K562 (cell line): ENCODE results near the gene GRIK1. TPM values are rescaled to one million over a fixed set of nuclear protein-coding genes. Genes with fewer than 3 reads are reported as not detected.

Experiments used
- AFF1 ChIP-seq, 2 experiments: fragments of 450-650 bp; IDR thresholded peaks; 2 replicates each; pipeline ENCODE4 v1.6.1; 2018; ENCODE audit warnings: mild to moderate bottlenecking in 2 of 2, low read depth in 1 of 2; ENCODE audit not compliant: partially characterized antibody in 2 of 2
- E2F5 ChIP-seq: sonication (generic); formaldehyde crosslinking; IDR thresholded peaks from 2 replicates; pipeline ENCODE4 v1.8.0; 2022; ENCODE audit warnings: mild to moderate bottlenecking, missing genetic modification reagents
- EHMT2 ChIP-seq: fragments of 450-650 bp; IDR thresholded peaks from 2 replicates; pipeline ENCODE4 v1.6.1; 2018; ENCODE audit warnings: antibody characterized with exemption
- FOSL1 ChIP-seq: fragments of 200-800 bp; sonication (Bioruptor generic); conservative IDR thresholded peaks from 2 replicates; pipeline ENCODE4 v1.6.1; 2016; ENCODE audit warnings: missing genetic modification characterization, missing compliant biosample characterization
- HMBOX1 ChIP-seq: sonication (generic); IDR thresholded peaks from 2 replicates; pipeline ENCODE4 v1.6.1; 2016
- HOXB6 ChIP-seq: fragments of 250-450 bp; sonication (Bioruptor Pico); IDR thresholded peaks from 2 replicates; pipeline ENCODE4 v1.5.1; 2022; ENCODE audit warnings: mild to moderate bottlenecking, borderline replicate concordance
- LARP7 ChIP-seq: fragments of 450-650 bp; IDR thresholded peaks from 2 replicates; pipeline ENCODE4 v1.6.1; 2016
- PML ChIP-seq: IDR thresholded peaks from 2 replicates; pipeline ENCODE4 v1.6.1; 2012; ENCODE audit warnings: low read length, inconsistent platforms
- ZBTB40 ChIP-seq, 2 experiments: fragments of 450-650 bp in 1 of 2; sonication (generic) in 1 of 2; formaldehyde crosslinking in 1 of 2; IDR thresholded peaks; 2 replicates each; pipeline versions ENCODE4 v1.7.1 to v1.9.0; 2016 to 2022; ENCODE audit warnings: inconsistent platforms in 1 of 2, mild to moderate bottlenecking in 1 of 2, missing genetic modification reagents in 1 of 2
- ZNF639 ChIP-seq, 2 experiments: fragments of 200-800 bp in 1 of 2; sonication (Bioruptor generic) in 1 of 2; sonication (generic) in 1 of 2; formaldehyde crosslinking in 1 of 2; IDR thresholded peaks in 1 of 2; conservative IDR thresholded peaks in 1 of 2; 2 replicates each; pipeline versions ENCODE4 v1.5.0 to v1.6.1; 2016 to 2020; ENCODE audit warnings: missing compliant biosample characterization in 1 of 2, missing genetic modification characterization in 1 of 2, missing genetic modification reagents in 1 of 2
- polyA plus RNA-seq, 8 experiments: library from polyadenylated mRNA; depleted of rRNA in 4 of 8; stranded (reverse) in 5 of 8; unstranded in 3 of 8; fragments of >200 nt; fragmentation: Nextera tagmentation in 2 of 8; fragmentation: Illumina TruSeq in 1 of 8; extraction: Ambion mirVana in 2 of 8; extraction: Trizol in 1 of 8; gene quantifications; 2 replicates each; pipeline versions ENCODE4 v1.2.1 to v1.2.3, GENCODE V29; 2011 to 2014; ENCODE audit warnings: inconsistent platforms in 1 of 8, missing spikeins in 1 of 8
- total RNA-seq, 7 experiments: library from RNA; depleted of rRNA in 6 of 7; stranded (reverse); fragments of >200 nt in 6 of 7; fragmentation: Illumina TruSeq in 2 of 7; extraction: Trizol in 2 of 7; gene quantifications; 2 replicates each; pipeline versions ENCODE4 v1.2.1 to v1.2.3, GENCODE V29; 2011 to 2021; ENCODE audit warnings: low replicate concordance in 1 of 7

GRIK1 gene
- total and polyA plus RNA-seq, 9 of the 15 experiments (the other 6 are each of a cell fraction or from before 2014, with no cell fraction given) = 0.17 to 2.8 (median 0.53) TPM

- TF ChIP-seq ZBTB40 (IDR thresholded peaks at IDR 0.05) = no peak
- no peak for TF ChIP-seq ZBTB40 (CRISPR knock-in tag; IDR thresholded peaks at IDR 0.05)
- TF ChIP-seq HMBOX1 = no peak
- TF ChIP-seq AFF1 (IDR thresholded peaks at IDR 0.05; ENCODE audit: low read depth in 1 of 2, partially characterized antibody in 2 of 2) = no peak
- no peak; the same call in 1 of the 2 replicates for TF ChIP-seq FOSL1 (tag)
- TF ChIP-seq E2F5 (CRISPR knock-in tag) = no peak
- no peak for TF ChIP-seq PML
- no peak for TF ChIP-seq LARP7
- peak in 1 of 2 experiments; percentile 79; a peak in 2 of 4 replicates for TF ChIP-seq ZNF639 (CRISPR knock-in tag; conservative IDR thresholded peaks at IDR 0.05 in 1 of 2, IDR thresholded peaks at IDR 0.05 in 1 of 2)
- TF ChIP-seq EHMT2 = no peak
- TF ChIP-seq HOXB6 (CRISPR knock-in tag) = no peak
Observed at GRCh38 chr21:29648710-29649240, 291.0 kb downstream of the GRIK1 start (continued).
